ENCODE results near the gene SPON1.

SPON1 gene

GRCh38 chr11:14045417-14045816 lies 82.9 kb downstream of the SPON1 start:
- Histone ChIP-seq H4K8ac (ENCODE audit: low read depth, low read length) (no peak overlapping the region), H3K23ac (ENCODE audit: low read depth, low read length, poor library complexity) (no peak overlapping the region), H3K9me3 (replicated peaks in 1 of 2; ENCODE audit: control insufficient read depth in 2 of 2, insufficient read depth in 1 of 2, low read depth in 1 of 2, low read length in 2 of 2) (no peaks in the 10 kb centered on the region), H2BK5ac (ENCODE audit: low read length) (no peak overlapping the region), H3K4me1 (ENCODE audit: control insufficient read depth in 2 of 2, insufficient read depth in 1 of 2, low read depth in 1 of 2, low read length in 2 of 2) (no peaks in the 10 kb centered on the region), H3K27me3 (ENCODE audit: control insufficient read depth in 3 of 3, insufficient read depth in 3 of 3, low read depth in 1 of 3, low read length in 3 of 3) (no peaks in the 10 kb centered on the region), H3K79me1 (ENCODE audit: low read depth, low read length) (no peaks in the 10 kb centered on the region), H3K27ac (replicated peaks; ENCODE audit: low read length) (no peak overlapping the region), H3K18ac (ENCODE audit: low read length) (no peak overlapping the region), H4K91ac (ENCODE audit: low read depth, low read length, poor library complexity) (no peak overlapping the region), H2BK120ac (ENCODE audit: low read depth, low read length) (no peak overlapping the region), H3K14ac (ENCODE audit: low read length) (no peak overlapping the region), H2AFZ (ENCODE audit: low read length) (no peak overlapping the region), H2AK5ac (ENCODE audit: low read depth, low read length) (no peak overlapping the region), H3K9ac (ENCODE audit: low read depth, low read length, poor library complexity) (no peak overlapping the region), H3K4ac (ENCODE audit: low read length) (no peak overlapping the region), H3K36me3 (replicated peaks in 1 of 2; ENCODE audit: control insufficient read depth in 2 of 2, insufficient read depth in 2 of 2, low read length in 2 of 2) (no peaks in the 10 kb centered on the region), H2BK12ac (ENCODE audit: low read length) (no peak overlapping the region), H3K4me2 (ENCODE audit: insufficient read depth, low read length, poor library complexity, severe bottlenecking) (no peak overlapping the region), H3K4me3 (ENCODE audit: low read length in 2 of 2) (no peak overlapping the region), H2BK15ac (ENCODE audit: low read length) (no peak overlapping the region)
- no CpG with 5 or more reads among the region's 2 CpGs for WGBS, 2 donors (ENCODE audit: extremely low coverage in 2 of 2, insufficient read length in 2 of 2, insufficient replicate concordance in 1 of 2)
- DNase-seq (ENCODE audit: low spot score), result no peak

- H3K79me1 ChIP-seq (ENCODE audit: low read depth, low read length), result no peaks in the 10 kb centered on the region
- H3K18ac ChIP-seq (ENCODE audit: low read length), result no peak overlapping the region
- H3K27ac ChIP-seq (replicated peaks; ENCODE audit: low read length), result no peak overlapping the region
- H4K8ac ChIP-seq (ENCODE audit: low read depth, low read length), result no peak overlapping the region
- no peak overlapping the region for H3K9ac ChIP-seq (ENCODE audit: low read depth, low read length, poor library complexity)
- no peak overlapping the region for H4K91ac ChIP-seq (ENCODE audit: low read depth, low read length, poor library complexity)
- H3K4ac ChIP-seq (ENCODE audit: low read length), result no peak overlapping the region
- no peak overlapping the region for H2AFZ ChIP-seq (ENCODE audit: low read length)
- H2BK12ac ChIP-seq (ENCODE audit: low read length), result no peak overlapping the region
- peaks cover 0 to 4% of the 10 kb centered on the region in 2 donors for H3K9me3 ChIP-seq (replicated peaks in 1 of 2; ENCODE audit: control insufficient read depth in 2 of 2, insufficient read depth in 1 of 2, low read depth in 1 of 2, low read length in 2 of 2)
- no peak overlapping the region for H2BK15ac ChIP-seq (ENCODE audit: low read length)
- H3K4me3 ChIP-seq (ENCODE audit: low read length in 2 of 2), result no peak overlapping the region
- DNase-seq (ENCODE audit: low spot score), result no peak
- no peaks in the 10 kb centered on the region for H3K4me1 ChIP-seq (ENCODE audit: control insufficient read depth in 2 of 2, insufficient read depth in 1 of 2, low read depth in 1 of 2, low read length in 2 of 2)
- H3K36me3 ChIP-seq (replicated peaks in 1 of 2; ENCODE audit: control insufficient read depth in 2 of 2, insufficient read depth in 2 of 2, low read length in 2 of 2), result no peaks in the 10 kb centered on the region
- H3K14ac ChIP-seq (ENCODE audit: low read length), result no peak overlapping the region
- H2BK5ac ChIP-seq (ENCODE audit: low read length), result no peak overlapping the region
- no peak overlapping the region for H3K4me2 ChIP-seq (ENCODE audit: insufficient read depth, low read length, poor library complexity, severe bottlenecking)
- H3K27me3 ChIP-seq (ENCODE audit: control insufficient read depth in 3 of 3, insufficient read depth in 3 of 3, low read depth in 1 of 3, low read length in 3 of 3), result no peaks in the 10 kb centered on the region
- WGBS, 2 donors (ENCODE audit: extremely low coverage in 2 of 2, insufficient read length in 2 of 2, insufficient replicate concordance in 1 of 2), result no CpG with 5 or more reads among the region's 3 CpGs
- H2AK5ac ChIP-seq (ENCODE audit: low read depth, low read length), result no peak overlapping the region
- H2BK120ac ChIP-seq (ENCODE audit: low read depth, low read length), result no peak overlapping the region
- H3K23ac ChIP-seq (ENCODE audit: low read depth, low read length, poor library complexity), result no peak overlapping the region
These were observed 89.7 kb downstream of the SPON1 start for GRCh38 chr11:14052198-14052597.

GRCh38 chr11:14054116-14055107 lies 91.9 kb downstream of the SPON1 start:
- Histone ChIP-seq H3K4ac (ENCODE audit: low read length) (no peak overlapping the region), H4K8ac (ENCODE audit: low read depth, low read length) (no peak overlapping the region), H2AK5ac (ENCODE audit: low read depth, low read length) (no peak overlapping the region), H3K79me1 (ENCODE audit: low read depth, low read length) (no peaks in the 10 kb centered on the region), H3K4me2 (ENCODE audit: insufficient read depth, low read length, poor library complexity, severe bottlenecking) (no peak overlapping the region), H2BK15ac (ENCODE audit: low read length) (no peak overlapping the region), H3K4me1 (ENCODE audit: control insufficient read depth in 2 of 2, insufficient read depth in 1 of 2, low read depth in 1 of 2, low read length in 2 of 2) (peaks cover 0 to 1% of the 10 kb centered on the region in 2 donors), H3K14ac (ENCODE audit: low read length) (no peak overlapping the region), H2AFZ (ENCODE audit: low read length) (no peak overlapping the region), H2BK120ac (ENCODE audit: low read depth, low read length) (no peak overlapping the region), H4K91ac (ENCODE audit: low read depth, low read length, poor library complexity) (no peak overlapping the region), H3K27me3 (ENCODE audit: control insufficient read depth in 3 of 3, insufficient read depth in 3 of 3, low read depth in 1 of 3, low read length in 3 of 3) (no peaks in the 10 kb centered on the region), H3K9ac (ENCODE audit: low read depth, low read length, poor library complexity) (no peak overlapping the region), H3K18ac (ENCODE audit: low read length) (no peak overlapping the region), H3K23ac (ENCODE audit: low read depth, low read length, poor library complexity) (no peak overlapping the region), H3K36me3 (replicated peaks in 1 of 2; ENCODE audit: control insufficient read depth in 2 of 2, insufficient read depth in 2 of 2, low read length in 2 of 2) (no peaks in the 10 kb centered on the region), H3K4me3 (ENCODE audit: low read length in 2 of 2) (no peak overlapping the region), H2BK5ac (ENCODE audit: low read length) (no peak overlapping the region), H2BK12ac (ENCODE audit: low read length) (no peak overlapping the region), H3K27ac (replicated peaks; ENCODE audit: low read length) (no peak overlapping the region), H3K9me3 (replicated peaks in 1 of 2; ENCODE audit: control insufficient read depth in 2 of 2, insufficient read depth in 1 of 2, low read depth in 1 of 2, low read length in 2 of 2) (peaks cover 0 to 4% of the 10 kb centered on the region in 2 donors)
- no CpG with 5 or more reads among the region's 12 CpGs for WGBS, 2 donors (ENCODE audit: extremely low coverage in 2 of 2, insufficient read length in 2 of 2, insufficient replicate concordance in 1 of 2)
- no peak for DNase-seq (ENCODE audit: low spot score)

GRCh38 chr11:14055936-14056335 lies 93.4 kb downstream of the SPON1 start:
- no peak overlapping the region for H2AK5ac ChIP-seq (ENCODE audit: low read depth, low read length)
- H2BK5ac ChIP-seq (ENCODE audit: low read length), result no peak overlapping the region
- no peak overlapping the region for H3K23ac ChIP-seq (ENCODE audit: low read depth, low read length, poor library complexity)
- H4K91ac ChIP-seq (ENCODE audit: low read depth, low read length, poor library complexity), result no peak overlapping the region
- no peak overlapping the region for H3K9ac ChIP-seq (ENCODE audit: low read depth, low read length, poor library complexity)
- H3K18ac ChIP-seq (ENCODE audit: low read length), result no peak overlapping the region
- H3K4me3 ChIP-seq (ENCODE audit: low read length in 2 of 2), result no peak overlapping the region
- no peaks in the 10 kb centered on the region for H3K36me3 ChIP-seq (replicated peaks in 1 of 2; ENCODE audit: control insufficient read depth in 2 of 2, insufficient read depth in 2 of 2, low read length in 2 of 2)
- no peak overlapping the region for H3K27ac ChIP-seq (replicated peaks; ENCODE audit: low read length)
- WGBS, 2 donors (ENCODE audit: extremely low coverage in 2 of 2, insufficient read length in 2 of 2, insufficient replicate concordance in 1 of 2), result no CpG with 5 or more reads among the region's 1 CpG
- no peak overlapping the region for H2AFZ ChIP-seq (ENCODE audit: low read length)
- no peaks in the 10 kb centered on the region for H3K27me3 ChIP-seq (ENCODE audit: control insufficient read depth in 3 of 3, insufficient read depth in 3 of 3, low read depth in 1 of 3, low read length in 3 of 3)
- H2BK12ac ChIP-seq (ENCODE audit: low read length), result no peak overlapping the region
- no peak for DNase-seq (ENCODE audit: low spot score)
- H3K4me2 ChIP-seq (ENCODE audit: insufficient read depth, low read length, poor library complexity, severe bottlenecking), result no peak overlapping the region
- peaks cover 0 to 1% of the 10 kb centered on the region in 2 donors for H3K4me1 ChIP-seq (ENCODE audit: control insufficient read depth in 2 of 2, insufficient read depth in 1 of 2, low read depth in 1 of 2, low read length in 2 of 2)
- peaks cover 0 to under 1% of the 10 kb centered on the region in 2 donors for H3K9me3 ChIP-seq (replicated peaks in 1 of 2; ENCODE audit: control insufficient read depth in 2 of 2, insufficient read depth in 1 of 2, low read depth in 1 of 2, low read length in 2 of 2)
- H3K4ac ChIP-seq (ENCODE audit: low read length), result no peak overlapping the region
- H2BK15ac ChIP-seq (ENCODE audit: low read length), result no peak overlapping the region
- no peak overlapping the region for H2BK120ac ChIP-seq (ENCODE audit: low read depth, low read length)
- H3K79me1 ChIP-seq (ENCODE audit: low read depth, low read length), result no peaks in the 10 kb centered on the region
- no peak overlapping the region for H4K8ac ChIP-seq (ENCODE audit: low read depth, low read length)
- H3K14ac ChIP-seq (ENCODE audit: low read length), result no peak overlapping the region

Data from neuronal stem cell (in vitro differentiated cells).